NCI-H2196 treated with DMSO at 0.1 percent for 48 hours (cell line): ENCODE data around the gene NKX6-2.
"Not testable (repeated sequence)": the region's sequence is repeated elsewhere in the genome, so short reads cannot be mapped to it uniquely, and the experiment has no call there.

Source experiments
- DNase-seq: peaks from one replicate; lab custom pipeline; 2025; ENCODE audit not compliant: unreplicated experiment; lab: John Stamatoyannopoulos, UW

The NKX6-2 gene

GRCh38 chr10:132783940-132784865 is 1.7 kb downstream of the NKX6-2 start:
- no peak for DNase-seq

GRCh38 chr10:132783165-132783939 is 2.6 kb downstream of the NKX6-2 start:
- no peak for DNase-seq

DNA sequence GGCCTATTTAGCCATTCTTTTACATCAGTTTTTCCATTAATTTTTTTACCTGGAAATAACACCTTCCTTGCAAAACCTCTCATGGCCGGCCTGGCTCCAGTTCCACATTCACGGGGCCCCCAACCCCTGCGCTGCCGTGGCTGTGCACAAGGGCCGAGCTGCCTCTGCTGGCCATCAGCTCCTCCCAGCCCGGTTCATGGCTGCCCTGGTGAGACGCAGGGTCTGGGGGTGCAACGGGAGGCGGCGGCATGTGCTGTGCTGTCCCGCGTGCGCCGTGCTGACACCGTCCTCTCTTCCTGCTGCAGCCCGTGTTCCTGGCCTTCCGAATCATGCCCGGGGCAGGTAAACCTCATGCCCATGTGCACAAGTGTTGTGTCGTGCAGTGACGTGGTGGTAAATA is 4.4 kb downstream of the NKX6-2 start:
- no peak for DNase-seq

GRCh38 chr10:132780356-132780755 is 5.6 kb downstream of the NKX6-2 start:
- no peak for DNase-seq

DNA sequence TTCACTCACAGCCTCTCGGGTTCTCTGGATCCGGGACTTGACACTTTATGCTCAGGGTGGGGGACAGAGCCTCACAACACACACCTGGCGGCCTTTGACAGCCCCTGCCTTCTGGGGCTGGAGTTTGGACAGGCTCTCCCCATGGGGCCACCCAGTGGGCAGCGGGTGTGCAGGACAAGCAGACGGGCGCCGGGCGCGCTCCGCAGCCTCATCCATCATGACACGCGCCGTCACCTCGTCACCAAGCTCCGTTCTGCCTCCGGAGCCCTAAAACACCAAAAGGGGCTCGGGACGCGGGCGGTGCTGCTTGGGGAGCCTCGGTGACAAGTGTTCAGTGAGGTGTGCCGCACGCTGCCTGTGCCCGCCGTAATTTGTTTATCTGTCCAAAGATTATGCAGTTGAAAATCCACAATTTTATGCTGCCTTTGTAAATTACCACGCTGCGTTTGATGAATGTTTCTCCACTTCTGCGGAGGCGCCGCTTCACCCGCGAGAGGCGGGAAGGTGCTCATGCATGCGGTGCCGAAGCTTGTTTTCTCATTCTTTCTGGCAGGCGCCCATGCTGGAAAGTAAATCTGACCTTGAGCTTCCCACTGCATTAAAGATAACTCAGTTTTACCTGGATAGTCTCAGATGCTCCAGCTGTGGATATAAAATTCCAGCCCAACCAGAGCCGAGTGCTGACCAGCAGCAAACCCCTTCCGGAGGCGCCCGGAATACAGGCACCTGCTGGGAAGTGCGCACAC is 6.2 kb downstream of the NKX6-2 start:
- DNase-seq: no peak

DNA sequence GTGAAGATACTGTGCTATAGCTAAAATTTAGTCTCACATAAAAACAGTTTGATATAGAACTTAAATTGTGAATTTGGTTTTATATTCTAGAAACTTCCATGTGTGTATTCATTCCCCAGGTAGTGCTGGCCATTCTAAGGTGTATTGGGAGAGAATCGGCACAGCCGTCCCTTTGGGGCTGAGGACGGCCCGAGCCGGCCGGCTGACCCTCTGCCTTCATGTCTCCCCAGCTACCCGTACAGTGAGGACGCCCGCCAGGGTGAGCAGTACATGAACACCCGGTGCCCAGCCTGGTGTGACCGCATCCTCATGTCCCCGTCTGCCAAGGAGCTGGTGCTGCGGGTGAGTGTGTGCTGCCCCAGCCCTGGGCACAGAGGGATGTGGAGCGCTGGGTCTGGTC is 8.5 kb downstream of the NKX6-2 start:
- no peak for DNase-seq

DNA sequence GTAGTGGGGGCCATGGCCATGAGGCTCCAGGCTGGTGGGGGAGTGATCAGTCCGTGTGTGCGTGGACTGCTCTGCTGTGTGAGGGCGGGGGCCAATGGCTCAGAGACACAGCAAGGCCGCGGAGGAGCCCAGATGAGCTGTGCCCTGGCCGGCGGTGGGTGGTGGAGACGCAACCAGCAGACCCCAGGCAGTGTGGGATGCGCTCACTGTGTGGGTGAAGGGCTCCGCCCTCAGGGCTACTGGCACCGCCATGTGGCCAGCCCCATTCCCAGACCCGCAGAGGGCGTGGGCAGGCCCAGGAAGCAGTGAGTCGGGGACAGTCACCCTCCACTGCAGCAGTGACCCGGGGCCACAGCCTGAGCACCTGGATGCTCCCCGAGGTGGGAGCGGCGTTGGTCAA is 9.1 kb downstream of the NKX6-2 start:
- no peak for DNase-seq

DNA sequence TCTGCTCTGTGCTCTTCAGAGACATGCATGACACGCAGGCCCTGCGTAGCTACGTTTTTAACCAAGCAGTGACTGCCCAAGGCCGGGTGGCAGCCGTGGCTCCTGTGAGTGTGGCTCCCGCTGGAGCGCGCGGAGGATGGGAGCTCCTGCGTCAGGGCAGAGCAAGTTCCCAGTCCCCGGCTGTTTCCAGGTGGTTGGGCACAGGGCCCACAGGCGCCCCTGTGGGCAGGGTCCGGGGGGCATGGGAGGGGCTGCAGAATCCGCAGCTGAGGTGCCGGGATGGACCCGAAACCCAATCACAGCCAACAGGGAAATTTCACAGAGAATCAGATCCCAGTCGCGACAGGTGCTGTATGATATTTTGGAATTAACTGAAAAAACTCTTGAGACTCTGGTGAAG is 9.8 kb downstream of the NKX6-2 start:
- DNase-seq: no peak

DNA sequence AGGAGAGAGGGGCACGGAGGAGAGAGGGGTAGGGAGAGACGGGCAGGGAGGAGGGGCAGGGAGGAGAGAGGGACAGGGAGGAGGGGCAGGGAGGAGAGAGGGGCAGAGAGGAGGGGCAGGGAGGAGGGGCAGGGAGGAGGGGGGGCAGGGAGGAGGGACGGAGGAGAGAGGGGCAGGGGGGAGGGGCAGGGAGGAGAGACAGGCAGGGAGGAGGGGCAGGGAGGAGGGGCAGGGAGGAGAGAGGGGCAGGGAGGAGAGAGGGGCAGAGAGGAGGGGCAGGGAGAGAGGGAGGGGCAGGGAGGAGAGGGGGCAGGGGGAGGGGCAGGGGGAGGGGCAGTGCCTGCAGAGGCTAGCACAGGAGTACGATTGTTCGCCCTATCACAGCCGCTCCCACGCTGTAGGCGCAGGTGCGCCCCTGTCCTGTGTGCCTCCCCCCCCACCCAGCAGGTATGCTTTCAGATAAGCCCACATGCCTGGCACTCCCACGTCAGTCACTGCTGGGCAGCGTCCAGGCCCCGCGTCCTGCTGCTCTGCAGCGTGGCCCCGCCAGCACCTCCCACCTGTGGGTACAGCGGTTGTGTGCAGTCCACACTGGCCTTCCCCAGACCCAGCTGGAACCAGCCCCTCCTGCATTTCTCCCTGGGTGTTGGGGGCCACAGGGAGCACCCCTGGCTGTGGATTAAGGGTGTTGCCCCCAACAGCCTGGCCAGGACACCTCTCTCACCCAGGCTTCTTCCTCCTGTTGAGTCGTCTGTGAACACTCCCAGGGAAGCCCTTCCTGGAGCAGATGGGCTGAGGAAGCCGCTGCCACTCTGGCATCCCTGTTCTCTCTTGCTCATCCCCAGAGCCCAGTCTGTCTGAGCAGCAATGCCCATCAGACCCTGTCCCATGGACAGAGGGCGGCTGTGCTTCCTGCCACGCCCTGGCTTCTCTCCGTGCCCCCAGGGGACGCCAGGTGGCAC is 10.8 kb downstream of the NKX6-2 start:
- DNase-seq: no peak

- DNase-seq: no peak
These were observed 11.6 kb downstream of the NKX6-2 start for GRCh38 chr10:132774181-132774901.

GRCh38 chr10:132772816-132773215 is 13.1 kb downstream of the NKX6-2 start:
- DNase-seq: not testable (repeated sequence)

DNA sequence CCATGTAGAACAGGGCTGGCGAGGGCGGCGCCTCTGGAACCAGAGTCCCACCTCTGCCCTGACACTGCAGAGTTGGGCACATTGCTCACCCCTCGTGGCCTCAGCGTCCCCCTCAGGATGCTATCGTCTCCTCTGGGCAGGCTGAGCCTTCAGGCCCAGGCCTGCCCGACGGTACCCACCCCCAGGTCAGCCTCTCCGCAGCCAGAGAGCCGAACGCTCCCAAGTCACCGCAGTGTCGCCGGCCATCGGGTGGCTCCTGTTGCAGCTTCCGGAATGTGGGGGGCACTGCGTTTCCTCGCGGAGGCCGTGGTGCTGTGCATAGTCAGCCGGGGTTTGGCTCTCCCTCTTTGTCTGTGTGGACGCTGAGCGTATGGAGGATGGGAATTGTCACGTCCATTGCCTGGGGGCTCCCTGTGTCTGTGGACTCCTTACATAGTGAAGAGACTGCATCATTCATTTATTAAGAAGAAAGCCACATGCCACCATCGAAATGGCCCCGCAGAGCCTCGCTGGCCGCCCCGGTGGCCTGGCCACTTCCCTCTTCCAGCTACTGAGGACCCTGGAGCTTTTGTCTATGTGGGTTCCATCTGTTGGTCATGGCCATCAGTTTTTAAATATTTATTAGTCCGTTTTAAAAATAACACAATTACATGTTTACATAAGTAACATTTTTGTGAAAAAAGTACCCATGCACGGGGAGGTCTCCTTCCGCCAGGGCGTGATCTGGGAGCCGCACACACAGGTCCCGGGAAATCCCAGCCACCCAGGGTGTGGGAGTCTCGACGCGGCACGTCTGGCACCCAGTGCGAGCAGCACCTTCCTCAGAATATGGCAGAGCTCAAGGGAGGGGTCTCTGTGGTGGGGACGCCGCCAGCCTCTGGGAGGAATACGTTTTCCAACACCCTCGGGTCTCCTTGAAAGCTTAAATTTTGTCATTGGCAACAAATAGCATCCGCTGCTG is 15.6 kb downstream of the NKX6-2 start:
- DNase-seq: no peak

GRCh38 chr10:132768346-132769248 is 17.4 kb downstream of the NKX6-2 start:
- no peak for DNase-seq

- DNase-seq: no peak
These were observed 19.7 kb downstream of the NKX6-2 start for GRCh38 chr10:132766291-132766690.

- DNase-seq: no peak
These were observed 20.5 kb downstream of the NKX6-2 start for GRCh38 chr10:132765435-132765834.

DNA sequence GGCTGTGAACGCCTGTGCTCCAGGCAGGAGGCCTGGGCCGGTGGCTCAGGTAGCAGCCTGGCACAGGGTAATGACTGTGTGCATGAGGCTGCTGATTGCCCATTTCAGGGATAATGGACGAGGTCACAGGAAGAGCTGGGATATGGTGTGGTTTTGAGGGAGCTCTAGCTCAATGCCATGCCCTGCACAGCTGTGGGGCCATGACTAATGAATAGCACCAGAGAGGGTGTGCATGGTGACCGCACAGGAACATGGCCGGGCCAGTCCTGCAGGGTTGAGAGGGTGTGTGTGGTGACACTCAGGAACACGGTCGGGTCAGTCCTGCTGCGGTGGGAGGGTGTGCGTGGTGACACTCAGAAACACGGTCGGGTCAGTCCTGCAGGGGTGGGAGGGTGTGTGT is 21.8 kb downstream of the NKX6-2 start:
- no peak for DNase-seq

DNA sequence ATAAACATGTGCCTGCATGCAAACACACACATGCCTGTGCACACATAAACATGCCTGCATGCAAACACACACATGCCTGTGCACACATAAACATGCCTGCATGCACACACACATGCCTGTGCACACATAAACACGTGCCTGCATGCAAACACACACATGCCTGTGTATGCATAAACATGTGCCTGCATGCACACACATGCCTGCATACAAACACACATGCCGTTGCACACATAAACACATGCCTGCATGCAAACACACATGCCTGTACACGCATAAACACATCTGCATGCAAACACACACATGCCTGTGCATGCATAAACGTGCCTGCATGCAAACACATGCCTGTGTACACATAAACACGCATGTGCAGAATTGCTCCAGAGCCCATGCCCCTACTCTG is 22.4 kb downstream of the NKX6-2 start:
- DNase-seq: no peak

GRCh38 chr10:132762267-132762666 is 23.7 kb downstream of the NKX6-2 start:
- DNase-seq: no peak
